HL-60 (cell line): ENCODE data around the gene IGLL5.

Source experiments
- DNase-seq, 2 experiments: peaks; one replicate each; pipeline ENCODE4 v3.0.0-alpha.2; 2010 to 2020; ENCODE audit warnings: low read depth in 1 of 2, low spot score in 1 of 2
- H3K27ac ChIP-seq: fragments of 250-450 bp; sonication (Bioruptor Pico); replicated peaks from 2 replicates; pipeline ENCODE4 v1.5.1; 2020; ENCODE audit warnings: mild to moderate bottlenecking, moderate library complexity
- H3K27me3 ChIP-seq: fragments of 250-450 bp; sonication (Bioruptor Pico); 2 replicates; pipeline ENCODE4 v1.5.1; 2021; ENCODE audit warnings: mild to moderate bottlenecking, moderate library complexity; ENCODE audit not compliant: insufficient read depth, poor library complexity, severe bottlenecking
- H3K4me3 ChIP-seq: replicated peaks from 2 replicates; pipeline ENCODE4 v1.5.1; 2011; ENCODE audit warnings: mild to moderate bottlenecking, control low read depth, low read length; ENCODE audit not compliant: insufficient read depth
- CTCF ChIP-seq: IDR thresholded peaks from one replicate; pipeline ENCODE4 v1.5.1; 2011; ENCODE audit warnings: low read length, control low read depth, inconsistent platforms; ENCODE audit not compliant: insufficient read depth
- GABPA ChIP-seq: IDR thresholded peaks from 2 replicates; pipeline ENCODE4 v1.6.1; 2012; ENCODE audit warnings: low read depth
- POLR2AphosphoS5 ChIP-seq: IDR thresholded peaks from 2 replicates; pipeline ENCODE4 v1.6.1; 2012; ENCODE audit warnings: low read depth
- SPI1 ChIP-seq: IDR thresholded peaks from 2 replicates; pipeline ENCODE4 v1.6.1; 2012; ENCODE audit warnings: low read depth, mild to moderate bottlenecking, borderline replicate concordance
- TF ChIP-seq, protein P1 (sequence below): IDR thresholded peaks from 2 replicates; pipeline ENCODE4 v1.6.1; 2012; ENCODE audit warnings: low read depth; ENCODE audit not compliant: insufficient replicate concordance

IGLL5 gene

GRCh38 chr22:22933100-22933806 is 45.6 kb downstream of the IGLL5 start:
- Histone ChIP-seq H3K27ac (no peak overlapping the region), H3K4me3 (no peak overlapping the region), H3K27me3 (no peaks in the 10 kb centered on the region)
- no peak for DNase-seq
- TF ChIP-seq SPI1 = no peak
- TF ChIP-seq POLR2AphosphoS5 = no peak
- no peak for TF ChIP-seq CTCF
- no peak for TF ChIP-seq GABPA

GRCh38 chr22:22933807-22934542 is 46.4 kb downstream of the IGLL5 start:
- Histone ChIP-seq H3K27me3 (no peaks in the 10 kb centered on the region), H3K27ac (no peak overlapping the region), H3K4me3 (no peak overlapping the region)
- no peak for DNase-seq
- TF ChIP-seq SPI1 (no peak), GABPA (no peak), POLR2AphosphoS5 (no peak), CTCF (no peak)
- TF ChIP-seq, protein P1, sequence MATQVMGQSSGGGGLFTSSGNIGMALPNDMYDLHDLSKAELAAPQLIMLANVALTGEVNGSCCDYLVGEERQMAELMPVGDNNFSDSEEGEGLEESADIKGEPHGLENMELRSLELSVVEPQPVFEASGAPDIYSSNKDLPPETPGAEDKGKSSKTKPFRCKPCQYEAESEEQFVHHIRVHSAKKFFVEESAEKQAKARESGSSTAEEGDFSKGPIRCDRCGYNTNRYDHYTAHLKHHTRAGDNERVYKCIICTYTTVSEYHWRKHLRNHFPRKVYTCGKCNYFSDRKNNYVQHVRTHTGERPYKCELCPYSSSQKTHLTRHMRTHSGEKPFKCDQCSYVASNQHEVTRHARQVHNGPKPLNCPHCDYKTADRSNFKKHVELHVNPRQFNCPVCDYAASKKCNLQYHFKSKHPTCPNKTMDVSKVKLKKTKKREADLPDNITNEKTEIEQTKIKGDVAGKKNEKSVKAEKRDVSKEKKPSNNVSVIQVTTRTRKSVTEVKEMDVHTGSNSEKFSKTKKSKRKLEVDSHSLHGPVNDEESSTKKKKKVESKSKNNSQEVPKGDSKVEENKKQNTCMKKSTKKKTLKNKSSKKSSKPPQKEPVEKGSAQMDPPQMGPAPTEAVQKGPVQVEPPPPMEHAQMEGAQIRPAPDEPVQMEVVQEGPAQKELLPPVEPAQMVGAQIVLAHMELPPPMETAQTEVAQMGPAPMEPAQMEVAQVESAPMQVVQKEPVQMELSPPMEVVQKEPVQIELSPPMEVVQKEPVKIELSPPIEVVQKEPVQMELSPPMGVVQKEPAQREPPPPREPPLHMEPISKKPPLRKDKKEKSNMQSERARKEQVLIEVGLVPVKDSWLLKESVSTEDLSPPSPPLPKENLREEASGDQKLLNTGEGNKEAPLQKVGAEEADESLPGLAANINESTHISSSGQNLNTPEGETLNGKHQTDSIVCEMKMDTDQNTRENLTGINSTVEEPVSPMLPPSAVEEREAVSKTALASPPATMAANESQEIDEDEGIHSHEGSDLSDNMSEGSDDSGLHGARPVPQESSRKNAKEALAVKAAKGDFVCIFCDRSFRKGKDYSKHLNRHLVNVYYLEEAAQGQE = no peak

DNA sequence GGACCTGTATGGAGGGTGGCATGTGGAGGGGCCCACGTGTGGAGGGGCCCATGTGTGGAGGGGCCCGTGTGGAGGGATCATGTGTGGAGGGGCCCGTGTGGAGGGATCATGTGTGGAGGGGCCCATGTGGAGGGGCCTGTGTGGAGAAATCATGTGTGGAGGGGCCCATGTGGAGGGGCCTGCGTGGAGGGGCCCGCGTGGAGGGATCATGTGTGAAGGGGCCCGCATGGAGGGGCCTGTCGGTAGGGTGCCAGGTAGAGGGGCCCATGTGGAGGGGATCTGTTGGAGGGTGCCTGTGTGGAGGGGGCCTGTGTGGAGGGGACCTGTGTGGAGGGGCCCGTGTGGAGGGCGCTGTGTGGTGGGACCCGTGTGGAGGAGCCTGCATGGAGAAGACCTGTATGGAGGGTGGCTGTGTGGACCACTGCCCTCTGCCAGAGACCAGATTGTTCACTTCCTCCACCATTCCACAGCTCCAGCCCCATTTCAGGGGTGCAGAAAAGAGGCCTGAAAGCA is 47.0 kb downstream of the IGLL5 start:
- no peaks in the 10 kb centered on the region for H3K27me3 ChIP-seq
- H3K4me3 ChIP-seq = no peak overlapping the region
- H3K27ac ChIP-seq = no peak overlapping the region
- no peak for DNase-seq
- TF ChIP-seq POLR2AphosphoS5 (no peak), SPI1 (no peak), GABPA (no peak), CTCF (no peak)
- TF ChIP-seq, protein P1 = no peak
